ENCODE measurements around the gene BABAM2. TPM values are rescaled to one million over a fixed set of nuclear protein-coding genes. Genes with fewer than 3 reads are reported as not detected.

The BABAM2 gene
- total and polyA plus RNA-seq, 9 of the 15 experiments (the other 6 are each of a cell fraction or from before 2014, with no cell fraction given): 10.9 to 37.4 (median 25.6) TPM

DNA sequence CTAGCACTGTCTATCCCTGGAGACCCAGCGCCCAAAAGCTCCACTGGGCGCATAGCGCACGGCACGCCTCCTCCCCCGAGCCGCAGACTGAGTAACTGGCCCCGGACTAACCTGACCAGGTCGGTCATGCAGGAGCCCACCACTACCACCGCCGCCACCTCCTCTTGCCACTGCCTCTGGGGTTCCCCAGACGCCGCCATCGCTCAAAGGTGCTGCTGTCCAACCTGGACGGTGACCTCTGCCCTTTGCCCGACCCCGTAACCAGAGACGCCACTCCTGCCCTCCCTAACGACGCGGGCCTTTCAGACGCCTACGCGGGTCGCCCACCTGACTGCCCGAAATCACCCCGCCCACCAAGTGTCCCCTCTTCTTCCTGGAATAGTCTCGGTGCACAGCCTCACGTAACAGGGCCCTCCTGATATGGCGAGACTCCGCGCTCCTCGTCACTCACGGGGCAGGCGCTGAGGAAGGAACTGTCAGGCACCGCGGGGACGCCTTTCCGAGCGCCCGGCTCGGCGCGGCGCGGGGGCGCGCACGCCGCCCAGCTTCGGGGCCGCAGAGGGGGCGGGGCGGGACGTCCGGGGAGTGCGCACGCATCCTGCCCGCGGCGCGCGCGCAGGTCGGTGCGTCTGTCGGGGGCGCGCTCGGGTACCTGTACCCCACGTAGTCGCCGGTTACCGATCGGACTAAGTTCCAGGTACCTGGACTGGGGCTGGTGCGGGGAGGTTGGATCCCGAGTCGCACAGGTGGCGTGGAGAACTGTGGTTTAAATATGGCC, at the start of gene BABAM2, which contains the start of gene RBKS (continued):
- TF ChIP-seq PML (IDR thresholded peaks at IDR 0.05; ENCODE audit: low read length) (peak; percentile 39; the same call in 1 of the 2 replicates), CC2D1A (IDR thresholded peaks at IDR 0.05) (no peak; the same call in 1 of the 2 replicates), KAT7 (CRISPR knock-in tag; IDR thresholded peaks at IDR 0.05; ENCODE audit: borderline replicate concordance) (peak; percentile 73; the same call in 1 of the 2 replicates), CREB1 (IDR thresholded peaks at IDR 0.05) (peak; percentile 38), CREB1 (CRISPR knock-in tag; IDR thresholded peaks at IDR 0.05) (peak; percentile 42; the same call in 1 of the 2 replicates), SMC3 (conservative IDR thresholded peaks at IDR 0.05; ENCODE audit: insufficient read depth, low read depth, low read length) (peak; percentile 20; the same call in 1 of the 2 replicates), CHD2 (IDR thresholded peaks at IDR 0.05; ENCODE audit: low read depth, low read length) (peak; percentile 32; the same call in 1 of the 2 replicates), ZNF232 (CRISPR knock-in tag; IDR thresholded peaks at IDR 0.05) (no peak), BCL6 (CRISPR knock-in tag; IDR thresholded peaks at IDR 0.05) (no peak), DDX20 (tag; IDR thresholded peaks at IDR 0.05; ENCODE audit: low read depth) (no peak), EHMT2 (IDR thresholded peaks at IDR 0.05) (no peak), ZNF3 (CRISPR knock-in tag; IDR thresholded peaks at IDR 0.05) (no peak)
- TF ChIP-seq, protein P1, sequence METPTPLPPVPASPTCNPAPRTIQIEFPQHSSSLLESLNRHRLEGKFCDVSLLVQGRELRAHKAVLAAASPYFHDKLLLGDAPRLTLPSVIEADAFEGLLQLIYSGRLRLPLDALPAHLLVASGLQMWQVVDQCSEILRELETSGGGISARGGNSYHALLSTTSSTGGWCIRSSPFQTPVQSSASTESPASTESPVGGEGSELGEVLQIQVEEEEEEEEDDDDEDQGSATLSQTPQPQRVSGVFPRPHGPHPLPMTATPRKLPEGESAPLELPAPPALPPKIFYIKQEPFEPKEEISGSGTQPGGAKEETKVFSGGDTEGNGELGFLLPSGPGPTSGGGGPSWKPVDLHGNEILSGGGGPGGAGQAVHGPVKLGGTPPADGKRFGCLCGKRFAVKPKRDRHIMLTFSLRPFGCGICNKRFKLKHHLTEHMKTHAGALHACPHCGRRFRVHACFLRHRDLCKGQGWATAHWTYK (CRISPR knock-in tag; IDR thresholded peaks at IDR 0.05): peak; percentile 74; the same call in 1 of the 2 replicates
